Vein endothelial cell (primary cell): ENCODE measurements around the gene RBM4B. TPM values are rescaled to one million over a fixed set of nuclear protein-coding genes. Genes with fewer than 3 reads are reported as not detected.

Experiments used
- small RNA-seq: library from RNA; depleted of rRNA; stranded (forward); fragments of <200 nt; gene quantifications from one replicate; pipeline ENCODE3, GENCODE V24; 2012
- total RNA-seq: library from RNA; depleted of rRNA; stranded (reverse); fragments of >200 nt; gene quantifications from 2 replicates; pipeline ENCODE4 v1.2.3, GENCODE V29; 2012

Gene RBM4B
- total RNA-seq = 17.1 and 19.9 TPM in 2 replicates

GRCh38 chr11:66677599-66678375, at the start of gene RBM4B:
Gene RBM4B (minus strand): TSS chr11:66677887. CDS start chr11:66677079, 808 bp downstream.

GRCh38 chr11:66638177-66639065, 39.3 kb downstream of the RBM4B start, which contains the start of gene RBM4:
Gene RBM4 (plus strand): TSS chr11:66638703. CDS start chr11:66639712, 1,009 bp downstream.

GRCh38 chr11:66616379-66617154, 61.1 kb downstream of the RBM4B start, which contains the start of gene RBM14:
Gene RBM14 (plus strand): TSS chr11:66616630. CDS start chr11:66616721, 91 bp downstream.

Small RNA genes lying within 50 kb of the gene (small RNA-seq; reads per million reads assigned to genes)
- gene RN7SL12P (not detected), gene RNU4-39P (not detected)

Other genes with a start within 250 kb of the RBM4B start
- 41.2 and 49.1 TPM in 2 replicates for gene MRPL11, start 239.0 kb downstream of the RBM4B start, total RNA-seq
- 3.6 and 3.9 TPM in 2 replicates for gene PELI3, start 211.0 kb downstream of the RBM4B start, total RNA-seq
- gene DPP3, start 197.5 kb downstream of the RBM4B start, total RNA-seq = 56.0 and 73.5 TPM in 2 replicates
- gene BBS1, start 167.3 kb downstream of the RBM4B start, total RNA-seq = 28.4 and 43.8 TPM in 2 replicates
- 18.4 and 24.2 TPM in 2 replicates for gene ZDHHC24, start 131.8 kb downstream of the RBM4B start, total RNA-seq
- 0.19 TPM in 1 of 2 replicates, not detected in the other for gene ACTN3, start 131.0 kb downstream of the RBM4B start, total RNA-seq
- 14.5 and 26.8 TPM in 2 replicates for gene CTSF, start 109.3 kb downstream of the RBM4B start, total RNA-seq
- 0.65 and 0.67 TPM in 2 replicates for gene CCDC87, start 84.8 kb downstream of the RBM4B start, total RNA-seq
- 25.7 and 34.0 TPM in 2 replicates for gene CCS, start 84.7 kb downstream of the RBM4B start, total RNA-seq
- 33.3 and 46.0 TPM in 2 replicates for gene RBM14, start 61.3 kb downstream of the RBM4B start, total RNA-seq
- 123 and 130 TPM in 2 replicates for gene RBM4, start 39.2 kb downstream of the RBM4B start, total RNA-seq
- 31.9 and 54.9 TPM in 2 replicates for gene SPTBN2, start 51.3 kb upstream of the RBM4B start, total RNA-seq
- gene RCE1, start 165.6 kb upstream of the RBM4B start, total RNA-seq = 20.3 and 22.9 TPM in 2 replicates
- 33.6 and 34.3 TPM in 2 replicates for gene LRFN4, start 179.2 kb upstream of the RBM4B start, total RNA-seq